Upper lobe of right lung (tissue), 1 donor: ENCODE measurements around the gene MATK. TPM values are rescaled to one million over a fixed set of nuclear protein-coding genes. Genes with fewer than 3 reads are reported as not detected.

Experiments used
- ATAC-seq: fragments of 200-7000 bp; cut with Tn5 transposase; one replicate; pipeline ENCODE4 v1.9.1; 2020; ENCODE audit warnings: mild to moderate bottlenecking, moderate library complexity
- DNase-seq: peaks from one replicate; pipeline ENCODE4 v3.0.0-alpha.2; 2020
- H3K27ac ChIP-seq: fragments of 200-600 bp; one replicate; pipeline ENCODE4 v1.8.0; 2022
- H3K27me3 ChIP-seq: fragments of 200-600 bp; one replicate; pipeline ENCODE4 v1.8.0; 2022; ENCODE audit warnings: mild to moderate bottlenecking
- H3K36me3 ChIP-seq: fragments of 200-600 bp; one replicate; pipeline ENCODE4 v1.8.0; 2022
- H3K4me1 ChIP-seq: fragments of 200-600 bp; one replicate; pipeline ENCODE4 v1.8.0; 2022
- H3K4me3 ChIP-seq: fragments of 200-600 bp; one replicate; pipeline ENCODE4 v1.8.0; 2022; ENCODE audit warnings: mild to moderate bottlenecking
- H3K9me3 ChIP-seq: fragments of 200-600 bp; one replicate; pipeline ENCODE4 v1.8.0; 2022
- CTCF ChIP-seq: fragments of 200-600 bp; IDR thresholded peaks from one replicate; pipeline ENCODE4 v1.8.0; 2022; ENCODE audit warnings: antibody characterized with exemption
- intact Hi-C: fragments of 100-400 bp; cut with DNase I; formaldehyde crosslinking; loops from one replicate; pipeline ENCODE4 v1.11.0; 2022
- total RNA-seq: library from RNA; stranded (reverse); fragmentation: NEBNext Ultra II Directional; extraction: Animal tissue kit (Norgen Biotek cat#: 25700); gene quantifications from one replicate; pipeline ENCODE4 v1.2.1, GENCODE V29; 2021
- donor health status: DM: no; HTN: yes; CAD: no; lungs with severe emphysema.

MATK gene
- total RNA-seq, 1 donor from 2014 or later = 22.6 TPM

- no peaks in the 10 kb centered on the region for H3K4me1 ChIP-seq
- DNase-seq = no peak
- intact Hi-C loops = no loop called here
- TF ChIP-seq CTCF = no peak
- H3K9me3 ChIP-seq = no peaks in the 10 kb centered on the region
- H3K4me3 ChIP-seq = no peak overlapping the region
- no peak overlapping the region for H3K27ac ChIP-seq
- no peaks in the 10 kb centered on the region for H3K27me3 ChIP-seq
- peaks cover 9% of the 10 kb centered on the region for H3K36me3 ChIP-seq
- no peak for ATAC-seq
Observed at GRCh38 chr19:3736106-3736724, 50.0 kb downstream of the MATK start.

GRCh38 chr19:3734310-3734600 lies 51.9 kb downstream of the MATK start:
- no peaks in the 10 kb centered on the region for H3K27me3 ChIP-seq
- no peaks in the 10 kb centered on the region for H3K9me3 ChIP-seq
- H3K4me1 ChIP-seq = no peaks in the 10 kb centered on the region
- ATAC-seq = no peak
- no peak overlapping the region for H3K4me3 ChIP-seq
- H3K27ac ChIP-seq = no peak overlapping the region
- no peak for DNase-seq
- no peak for TF ChIP-seq CTCF
- intact Hi-C loops = no loop called here
- peaks cover 9% of the 10 kb centered on the region for H3K36me3 ChIP-seq

- no peak for TF ChIP-seq CTCF
- H3K27me3 ChIP-seq = no peaks in the 10 kb centered on the region
- peaks cover 9% of the 10 kb centered on the region for H3K36me3 ChIP-seq
Observed at GRCh38 chr19:3733549-3734309, 52.5 kb downstream of the MATK start.

GRCh38 chr19:3732108-3732507 lies 54.1 kb downstream of the MATK start:
- H3K27me3 ChIP-seq = no peaks in the 10 kb centered on the region
- TF ChIP-seq CTCF = no peak
- H3K36me3 ChIP-seq = peaks cover 4% of the 10 kb centered on the region
- no peak overlapping the region for H3K4me3 ChIP-seq
- intact Hi-C loops = no loop called here
- no peak overlapping the region for H3K27ac ChIP-seq
- H3K9me3 ChIP-seq = no peaks in the 10 kb centered on the region
- DNase-seq = no peak
- no peak for ATAC-seq
- H3K4me1 ChIP-seq = no peaks in the 10 kb centered on the region

More at GRCh38 chr19:3733549-3734309, 52.5 kb downstream of the MATK start:
- H3K27ac ChIP-seq = no peak overlapping the region
- DNase-seq = no peak
- H3K4me1 ChIP-seq = no peaks in the 10 kb centered on the region
- intact Hi-C loops = no loop called here
- H3K9me3 ChIP-seq = no peaks in the 10 kb centered on the region
- no peak for ATAC-seq
- H3K4me3 ChIP-seq = no peak overlapping the region

GRCh38 chr19:3730457-3730958 lies 55.7 kb downstream of the MATK start:
- ATAC-seq = no peak
- no peak overlapping the region for H3K27ac ChIP-seq
- H3K4me3 ChIP-seq = no peak overlapping the region
- peaks cover 3% of the 10 kb centered on the region for H3K36me3 ChIP-seq
- no peaks in the 10 kb centered on the region for H3K27me3 ChIP-seq
- H3K4me1 ChIP-seq = no peaks in the 10 kb centered on the region
- no peaks in the 10 kb centered on the region for H3K9me3 ChIP-seq
- no peak for DNase-seq
- intact Hi-C loops = no loop called here
- no peak for TF ChIP-seq CTCF

Other genes with a start within 250 kb of the MATK start
- 3.2 TPM for gene TEKTIP1, start 247.2 kb downstream of the MATK start, total RNA-seq
- 95.9 TPM for gene MFSD12, start 228.8 kb downstream of the MATK start, total RNA-seq
- gene HMG20B, start 213.4 kb downstream of the MATK start, total RNA-seq = 60.0 TPM
- 6.5 TPM for gene GIPC3, start 200.9 kb downstream of the MATK start, total RNA-seq
- gene TBXA2R, start 179.5 kb downstream of the MATK start, total RNA-seq = 4.7 TPM
- 24.3 TPM for gene CACTIN, start 159.6 kb downstream of the MATK start, total RNA-seq
- gene PIP5K1C, start 85.9 kb downstream of the MATK start, total RNA-seq = 42.1 TPM
- 23.0 TPM for gene TJP3, start 78.0 kb downstream of the MATK start, total RNA-seq
- gene APBA3, start 24.7 kb downstream of the MATK start, total RNA-seq = 21.9 TPM
- 59.7 TPM for gene MRPL54, start 23.7 kb downstream of the MATK start, total RNA-seq
- not detected for gene RAX2, start 14.2 kb downstream of the MATK start, total RNA-seq
- gene ZFR2, start 82.7 kb upstream of the MATK start, total RNA-seq = 0.55 TPM
- not detected for gene ATCAY, start 94.3 kb upstream of the MATK start, total RNA-seq
- gene NMRK2, start 146.7 kb upstream of the MATK start, total RNA-seq = 1.6 TPM
- gene DAPK3, start 184.7 kb upstream of the MATK start, total RNA-seq = 70.7 TPM
- gene EEF2, start 199.1 kb upstream of the MATK start, total RNA-seq = 1,960 TPM
- 25.4 TPM for gene PIAS4, start 221.4 kb upstream of the MATK start, total RNA-seq